ENCODE measurements around the gene MYMK.
"Not testable (repeated sequence)": the region's sequence is repeated elsewhere in the genome, so short reads cannot be mapped to it uniquely, and the experiment has no call there.

The MYMK gene

GRCh38 chr9:133524679-133525228, at the start of gene MYMK:
Gene MYMK (minus strand): TSS chr9:133524959. CDS start chr9:133524844, 115 bp downstream.
- DNase-seq (ENCODE audit: low spot score): no peak

- no peak for DNase-seq (ENCODE audit: low spot score)
Measured at GRCh38 chr9:133573791-133574515, 49.2 kb upstream of the MYMK start.

GRCh38 chr9:133572821-133573361, 48.1 kb upstream of the MYMK start:
- no peak for DNase-seq (ENCODE audit: low spot score)

GRCh38 chr9:133571896-133572595, 47.3 kb upstream of the MYMK start:
- DNase-seq (ENCODE audit: low spot score): no peak

GRCh38 chr9:133571391-133571890, 46.7 kb upstream of the MYMK start:
- DNase-seq (ENCODE audit: low spot score): no peak

GRCh38 chr9:133570691-133571080, 45.9 kb upstream of the MYMK start:
- DNase-seq (ENCODE audit: low spot score): no peak

- DNase-seq (ENCODE audit: low spot score): no peak
Measured at GRCh38 chr9:133569891-133570690, 45.3 kb upstream of the MYMK start.

- no peak for DNase-seq (ENCODE audit: low spot score)
Measured at GRCh38 chr9:133569121-133569785, 44.5 kb upstream of the MYMK start.

GRCh38 chr9:133568186-133568585, 43.4 kb upstream of the MYMK start:
- DNase-seq (ENCODE audit: low spot score): no peak

- no peak for DNase-seq (ENCODE audit: low spot score)
Measured at GRCh38 chr9:133566817-133567216, 42.1 kb upstream of the MYMK start.

- DNase-seq (ENCODE audit: low spot score): no peak
Measured at GRCh38 chr9:133566382-133566781, 41.6 kb upstream of the MYMK start.

GRCh38 chr9:133564451-133565116, 39.8 kb upstream of the MYMK start:
- no peak for DNase-seq (ENCODE audit: low spot score)

GRCh38 chr9:133563814-133564213, 39.1 kb upstream of the MYMK start:
- DNase-seq (ENCODE audit: low spot score): not testable (repeated sequence)

GRCh38 chr9:133563291-133563796, 38.6 kb upstream of the MYMK start:
- no peak for DNase-seq (ENCODE audit: low spot score)

GRCh38 chr9:133562611-133563290, 38.0 kb upstream of the MYMK start:
- no peak for DNase-seq (ENCODE audit: low spot score)

GRCh38 chr9:133561976-133562554, 37.3 kb upstream of the MYMK start:
- no peak for DNase-seq (ENCODE audit: low spot score)

- no peak for DNase-seq (ENCODE audit: low spot score)
Measured at GRCh38 chr9:133560944-133561343, 36.2 kb upstream of the MYMK start.

- no peak for DNase-seq (ENCODE audit: low spot score)
Measured at GRCh38 chr9:133560311-133560710, 35.6 kb upstream of the MYMK start.
